ENCODE measurements around the gene OXER1. TPM values are rescaled to one million over a fixed set of nuclear protein-coding genes. Genes with fewer than 3 reads are reported as not detected.

Gene OXER1
- total and polyA plus RNA-seq, 9 of the 15 experiments (the other 6 are each of a cell fraction or from before 2014, with no cell fraction given), result not detected

- intact Hi-C loops (cut with micrococcal nuclease), result no loop called here
- H3K36me3 ChIP-seq (ENCODE audit: control insufficient read depth, insufficient read depth, low read length), result no peaks in the 10 kb centered on the region
- no peaks in the 10 kb centered on the region for H3K9me1 ChIP-seq (ENCODE audit: control insufficient read depth, insufficient read depth, low read length)
- DNase-seq (ENCODE audit: extremely low read depth in 1 of 4, low spot score in 3 of 4), result no peak
- H3K4me1 ChIP-seq (replicated peaks in 1 of 2; ENCODE audit: control insufficient read depth in 2 of 2, insufficient read depth in 2 of 2, low read length in 2 of 2), result peaks cover 9 to 19% of the 10 kb centered on the region in 2 experiments; a peak in 4 of 5 replicates
- TSS peak; percentile 88 for BruUV-seq (replicated peaks)
- peak overlapping the region; percentile 72 for H3K4me3 ChIP-seq
- ATAC-seq, result no peak
- H3K27ac ChIP-seq (ENCODE audit: extremely low read depth, low read depth, low read length), result peak overlapping the region; percentile 97
- 0 out of 2 replicates have a peak, but pooled peaks cover 4% of the 10 kb centered on the region for H3K9me3 ChIP-seq (replicated peaks; ENCODE audit: control insufficient read depth, insufficient read depth, low read depth, low read length)
- H4K20me1 ChIP-seq (replicated peaks; ENCODE audit: control insufficient read depth, insufficient read depth, low read length), result no peaks in the 10 kb centered on the region
- WGBS (ENCODE audit: insufficient coverage, low coverage, missing lambda C conversion rate), result 31% methylated on average over 9 of the region's 10 CpGs
- peak overlapping the region; percentile 88 to 90 for H3K9ac ChIP-seq (ENCODE audit: insufficient read depth in 1 of 2, low read depth in 2 of 2, low read length in 2 of 2)
- H3K79me2 ChIP-seq (ENCODE audit: control insufficient read depth, insufficient read depth, low read length), result no peaks in the 10 kb centered on the region
- peak overlapping the region; percentile 67 for H3K4me2 ChIP-seq (ENCODE audit: insufficient read depth, low read length)
- in situ Hi-C loops (cut with MboI), result no loop called here
- CTCF ChIA-PET (ENCODE audit: low intra/inter-chr PET ratio), result interaction anchor here (0.8 kb wide), 1 partner anchor 559 kb away, joined by 3 read pairs; no protein-coding TSS in a partner anchor
- POLR2A ChIA-PET, result interaction anchor here (0.7 to 2.0 kb wide), 6 partner anchors 10 to 712 kb away, joined by 3 to 17 read pairs (median 3); partner anchors contain the start of gene ZFP36L2
- H3K27me3 ChIP-seq (ENCODE audit: control insufficient read depth in 2 of 2, insufficient read depth in 2 of 2, low read length in 2 of 2), result 0 out of 5 replicates have a peak, but pooled peaks cover 0 to 2% of the 10 kb centered on the region in 2 experiments
- FAIRE-seq, result no peak
- H2AFZ ChIP-seq (ENCODE audit: low read depth, low read length), result peak overlapping the region; percentile 89
- TF ChIP-seq ESRRA (IDR thresholded peaks at IDR 0.05; ENCODE audit: borderline replicate concordance, low read depth) (0 out of 2 replicates have a peak, but pooled peaks have one; percentile 27), CREM (IDR thresholded peaks at IDR 0.05; ENCODE audit: low read depth) (0 out of 2 replicates have a peak, but pooled peaks have one; percentile 8), BRD9 (IDR thresholded peaks at IDR 0.05; ENCODE audit: low read depth, partially characterized antibody) (peak; percentile 27), NONO (IDR thresholded peaks at IDR 0.05; ENCODE audit: low read depth in 2 of 2, low read length in 1 of 2) (no peak), NBN (IDR thresholded peaks at IDR 0.05; ENCODE audit: low read depth) (0 out of 2 replicates have a peak, but pooled peaks have one; percentile 38), ZSCAN32 (CRISPR knock-in tag; IDR thresholded peaks at IDR 0.05) (0 out of 2 replicates have a peak, but pooled peaks have one; percentile 11), EZH2 (IDR thresholded peaks at IDR 0.05; ENCODE audit: borderline replicate concordance, low read depth, low read length) (no peak)
- TF ChIP-seq, protein P1, sequence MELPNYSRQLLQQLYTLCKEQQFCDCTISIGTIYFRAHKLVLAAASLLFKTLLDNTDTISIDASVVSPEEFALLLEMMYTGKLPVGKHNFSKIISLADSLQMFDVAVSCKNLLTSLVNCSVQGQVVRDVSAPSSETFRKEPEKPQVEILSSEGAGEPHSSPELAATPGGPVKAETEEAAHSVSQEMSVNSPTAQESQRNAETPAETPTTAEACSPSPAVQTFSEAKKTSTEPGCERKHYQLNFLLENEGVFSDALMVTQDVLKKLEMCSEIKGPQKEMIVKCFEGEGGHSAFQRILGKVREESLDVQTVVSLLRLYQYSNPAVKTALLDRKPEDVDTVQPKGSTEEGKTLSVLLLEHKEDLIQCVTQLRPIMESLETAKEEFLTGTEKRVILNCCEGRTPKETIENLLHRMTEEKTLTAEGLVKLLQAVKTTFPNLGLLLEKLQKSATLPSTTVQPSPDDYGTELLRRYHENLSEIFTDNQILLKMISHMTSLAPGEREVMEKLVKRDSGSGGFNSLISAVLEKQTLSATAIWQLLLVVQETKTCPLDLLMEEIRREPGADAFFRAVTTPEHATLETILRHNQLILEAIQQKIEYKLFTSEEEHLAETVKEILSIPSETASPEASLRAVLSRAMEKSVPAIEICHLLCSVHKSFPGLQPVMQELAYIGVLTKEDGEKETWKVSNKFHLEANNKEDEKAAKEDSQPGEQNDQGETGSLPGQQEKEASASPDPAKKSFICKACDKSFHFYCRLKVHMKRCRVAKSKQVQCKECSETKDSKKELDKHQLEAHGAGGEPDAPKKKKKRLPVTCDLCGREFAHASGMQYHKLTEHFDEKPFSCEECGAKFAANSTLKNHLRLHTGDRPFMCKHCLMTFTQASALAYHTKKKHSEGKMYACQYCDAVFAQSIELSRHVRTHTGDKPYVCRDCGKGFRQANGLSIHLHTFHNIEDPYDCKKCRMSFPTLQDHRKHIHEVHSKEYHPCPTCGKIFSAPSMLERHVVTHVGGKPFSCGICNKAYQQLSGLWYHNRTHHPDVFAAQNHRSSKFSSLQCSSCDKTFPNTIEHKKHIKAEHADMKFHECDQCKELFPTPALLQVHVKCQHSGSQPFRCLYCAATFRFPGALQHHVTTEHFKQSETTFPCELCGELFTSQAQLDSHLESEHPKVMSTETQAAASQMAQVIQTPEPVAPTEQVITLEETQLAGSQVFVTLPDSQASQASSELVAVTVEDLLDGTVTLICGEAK (IDR thresholded peaks at IDR 0.05), result peak; percentile 56
- TF ChIP-seq, protein P1 (CRISPR knock-in tag; IDR thresholded peaks at IDR 0.05), result no peak
- TF ChIP-seq, protein P2, sequence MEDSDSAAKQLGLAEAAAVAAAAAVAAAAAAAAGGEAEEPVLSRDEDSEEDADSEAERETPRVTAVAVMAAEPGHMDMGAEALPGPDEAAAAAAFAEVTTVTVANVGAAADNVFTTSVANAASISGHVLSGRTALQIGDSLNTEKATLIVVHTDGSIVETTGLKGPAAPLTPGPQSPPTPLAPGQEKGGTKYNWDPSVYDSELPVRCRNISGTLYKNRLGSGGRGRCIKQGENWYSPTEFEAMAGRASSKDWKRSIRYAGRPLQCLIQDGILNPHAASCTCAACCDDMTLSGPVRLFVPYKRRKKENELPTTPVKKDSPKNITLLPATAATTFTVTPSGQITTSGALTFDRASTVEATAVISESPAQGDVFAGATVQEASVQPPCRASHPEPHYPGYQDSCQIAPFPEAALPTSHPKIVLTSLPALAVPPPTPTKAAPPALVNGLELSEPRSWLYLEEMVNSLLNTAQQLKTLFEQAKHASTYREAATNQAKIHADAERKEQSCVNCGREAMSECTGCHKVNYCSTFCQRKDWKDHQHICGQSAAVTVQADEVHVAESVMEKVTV (CRISPR knock-in tag; IDR thresholded peaks at IDR 0.05), result 0 out of 2 replicates have a peak, but pooled peaks have one; percentile 26
Measured at GRCh38 chr2:42809131-42809818, 45.3 kb upstream of the OXER1 start.
